HG03196 (cell line): Measurements from ENCODE around the gene PLCL1.
A peak's percentile ranks its signal among the peaks of the same experiment; 100 is the strongest.

Source experiments
- ATAC-seq: cut with Tn5 transposase; IDR thresholded peaks from one replicate; pipeline ENCODE4 v1.9.1; 2021; ENCODE audit not compliant: unreplicated experiment

Gene PLCL1

DNA sequence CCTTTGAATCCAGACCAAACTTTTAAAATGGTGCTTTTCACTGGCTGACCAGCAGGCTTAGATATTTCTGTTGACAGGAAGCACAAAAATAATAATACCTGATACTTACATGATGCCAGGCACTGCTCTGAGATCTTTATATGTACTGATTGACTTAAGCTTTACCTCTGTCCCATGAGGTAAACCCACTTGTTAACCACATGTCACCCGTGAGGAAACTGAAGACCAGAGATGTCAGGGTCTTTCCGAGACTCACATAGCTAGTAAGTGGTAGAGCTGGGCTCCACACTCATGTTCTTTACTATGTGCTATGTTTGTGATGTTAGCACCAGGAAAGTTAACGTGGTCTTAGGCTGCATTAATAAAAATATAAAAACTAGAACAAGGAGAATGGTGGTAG lies 297.7 kb downstream of the PLCL1 start:
- no peak for ATAC-seq

- ATAC-seq, result no peak
Measured at GRCh38 chr2:198102856-198103255, 298.5 kb downstream of the PLCL1 start.

- no peak for ATAC-seq
Measured at GRCh38 chr2:198106621-198107385, 302.4 kb downstream of the PLCL1 start.

GRCh38 chr2:198113316-198113715 lies 308.9 kb downstream of the PLCL1 start:
- ATAC-seq, result no peak

GRCh38 chr2:198114064-198114463 lies 309.7 kb downstream of the PLCL1 start:
- ATAC-seq, result no peak

- ATAC-seq, result no peak
Measured at GRCh38 chr2:198115201-198115600, 310.8 kb downstream of the PLCL1 start.

- ATAC-seq, result no peak
Measured at GRCh38 chr2:198116756-198117155, 312.4 kb downstream of the PLCL1 start.

DNA sequence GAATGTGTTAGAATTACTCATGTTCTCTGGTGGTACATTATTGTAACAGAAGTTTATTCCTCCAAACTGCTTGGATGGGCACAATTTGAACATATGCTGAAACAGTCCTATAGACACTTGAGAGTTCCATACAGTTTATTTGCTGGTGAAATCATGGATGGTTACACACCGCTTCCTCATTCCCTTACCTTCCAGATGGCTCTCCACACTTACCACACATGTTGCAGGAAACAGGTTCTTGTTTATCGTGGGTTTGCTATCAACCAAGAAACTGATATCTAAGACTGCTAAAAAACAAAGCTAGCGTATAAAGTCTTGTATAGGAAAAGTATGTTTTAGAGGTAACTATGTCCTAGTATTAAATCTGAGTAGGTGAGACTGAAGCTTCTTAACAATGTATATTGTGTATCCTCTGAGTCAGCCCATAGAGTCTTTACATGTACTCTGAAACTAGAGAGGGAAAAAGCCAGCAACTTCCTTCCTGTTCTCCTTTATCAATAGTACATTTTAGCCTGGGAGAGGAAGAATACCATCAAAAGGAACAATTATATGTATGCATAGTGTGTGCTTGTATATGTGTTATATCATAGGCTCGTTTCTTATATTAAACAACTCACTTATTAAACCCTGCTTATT lies 313.1 kb downstream of the PLCL1 start:
- ATAC-seq, result no peak

GRCh38 chr2:198127627-198128026 lies 323.2 kb downstream of the PLCL1 start:
- peak; percentile 77 for ATAC-seq

DNA sequence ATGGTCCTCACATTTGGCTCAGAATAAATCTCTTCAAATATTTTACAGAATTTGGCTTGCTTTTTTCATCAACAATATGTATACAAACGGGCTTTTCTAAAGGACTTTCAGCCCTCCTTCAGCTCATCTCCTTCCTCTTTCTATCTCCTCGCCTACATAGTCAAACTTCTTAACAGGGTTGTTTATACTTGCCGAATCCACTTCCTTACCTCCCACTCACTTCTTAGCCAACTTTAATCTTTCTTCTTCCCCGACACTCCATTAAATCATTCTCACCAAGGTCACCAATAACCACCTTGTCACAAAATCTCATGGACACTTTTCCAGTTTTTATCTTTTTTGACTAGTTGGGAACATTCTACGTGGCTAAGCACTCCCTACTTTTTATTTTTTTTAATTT lies 325.2 kb downstream of the PLCL1 start:
- ATAC-seq, result no peak

GRCh38 chr2:198134293-198134955 lies 330.0 kb downstream of the PLCL1 start:
- no peak for ATAC-seq

DNA sequence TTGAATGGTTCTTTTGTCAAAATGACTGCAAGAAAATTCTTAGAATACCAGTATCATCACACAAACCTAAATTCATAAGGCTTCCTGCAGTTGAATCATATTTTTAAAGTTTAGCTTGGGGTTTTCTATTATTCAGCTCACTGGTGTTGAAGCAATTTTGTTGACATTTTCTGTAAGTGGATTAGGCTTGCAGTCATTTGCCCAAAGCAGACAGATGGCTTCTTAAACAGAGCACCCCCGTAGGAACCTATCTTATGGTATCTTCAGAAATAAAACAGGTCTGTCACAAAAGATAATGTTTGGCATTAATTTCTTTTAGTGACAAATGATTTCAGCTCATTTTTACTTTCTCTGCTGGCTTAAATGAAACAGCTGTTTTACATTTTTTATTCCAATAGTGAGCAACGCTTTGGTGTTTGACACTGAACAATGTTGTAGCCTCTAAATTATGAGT lies 331.1 kb downstream of the PLCL1 start:
- ATAC-seq, result no peak

DNA sequence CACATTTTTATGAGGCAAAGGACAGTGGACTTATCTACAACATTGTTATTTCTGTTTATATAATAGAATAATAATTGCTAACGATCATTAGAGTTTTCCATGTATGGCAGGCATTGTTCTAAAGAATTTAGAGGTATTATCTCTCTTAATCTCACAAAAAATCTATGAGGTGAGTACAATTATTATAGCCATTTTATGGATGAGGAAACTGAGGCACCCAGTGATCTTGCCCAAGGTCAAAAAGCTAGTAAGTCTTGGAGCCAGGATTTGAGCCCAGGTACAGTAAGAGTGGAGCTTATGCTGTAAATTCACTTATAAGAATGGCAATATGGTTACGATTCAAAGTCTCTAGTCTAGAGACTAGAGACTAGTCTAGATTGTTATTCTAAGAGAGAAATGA lies 331.7 kb downstream of the PLCL1 start:
- no peak for ATAC-seq

DNA sequence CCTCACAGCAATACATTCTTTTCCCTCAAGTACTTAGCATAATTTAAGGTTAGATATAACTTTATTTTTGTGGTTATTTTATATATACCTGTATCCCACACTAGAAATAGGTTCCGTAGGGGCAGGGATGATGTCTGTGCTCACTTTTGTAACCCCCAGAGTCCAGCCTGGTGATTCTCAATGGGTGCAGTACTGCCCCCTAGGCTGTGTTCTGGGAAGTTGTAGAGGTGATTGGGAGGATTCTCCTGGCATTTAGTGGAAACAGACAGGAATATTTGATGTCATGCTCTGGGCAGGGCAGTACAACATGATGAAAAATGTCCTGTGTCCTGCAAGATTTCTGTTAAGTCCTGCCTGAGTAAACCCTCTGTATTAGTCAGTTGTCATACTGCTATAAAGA lies 333.3 kb downstream of the PLCL1 start:
- no peak for ATAC-seq

DNA sequence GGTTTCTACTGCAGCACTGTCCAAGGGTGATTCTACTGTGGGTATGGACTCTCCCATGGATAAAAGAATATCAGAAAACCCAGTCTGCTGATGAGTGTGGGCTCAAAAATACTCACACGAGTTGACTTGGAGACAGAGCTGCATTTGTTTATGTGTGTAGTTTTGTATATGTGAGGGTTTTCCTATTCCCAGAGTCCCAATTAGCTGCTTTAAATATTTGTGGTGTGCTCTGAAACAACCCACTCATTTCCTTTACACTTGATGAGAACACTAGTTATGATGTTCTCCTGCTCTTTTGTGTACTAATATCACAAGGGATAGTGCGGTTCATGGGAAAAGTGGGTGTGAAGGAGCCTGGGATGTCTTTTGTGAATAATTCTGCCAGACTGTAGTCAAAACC lies 337.3 kb downstream of the PLCL1 start:
- ATAC-seq, result no peak

GRCh38 chr2:198143156-198143555 lies 338.8 kb downstream of the PLCL1 start:
- no peak for ATAC-seq

DNA sequence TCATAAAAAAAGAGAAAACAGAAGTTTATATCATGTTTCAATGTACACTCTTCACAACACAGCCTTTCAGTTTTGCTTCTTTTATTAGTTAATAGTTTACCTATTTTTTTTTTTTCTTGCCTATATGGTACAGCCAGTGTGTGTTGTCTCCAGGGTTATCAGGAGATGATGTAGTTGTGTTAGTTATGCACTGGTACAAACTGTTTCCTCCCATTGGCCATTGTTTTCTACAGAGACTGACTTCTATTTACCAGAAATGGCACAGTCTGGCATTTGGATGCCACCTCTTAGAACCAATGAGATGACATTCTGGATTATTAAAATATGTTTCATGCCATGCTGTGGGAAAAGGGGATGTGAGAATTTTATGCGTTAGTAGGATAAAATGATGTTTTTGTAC lies 339.4 kb downstream of the PLCL1 start:
- no peak for ATAC-seq

- ATAC-seq, result no peak
Measured at GRCh38 chr2:198144660-198145059, 340.3 kb downstream of the PLCL1 start.

GRCh38 chr2:198146346-198146940 lies 342.1 kb downstream of the PLCL1 start:
- no peak for ATAC-seq

DNA sequence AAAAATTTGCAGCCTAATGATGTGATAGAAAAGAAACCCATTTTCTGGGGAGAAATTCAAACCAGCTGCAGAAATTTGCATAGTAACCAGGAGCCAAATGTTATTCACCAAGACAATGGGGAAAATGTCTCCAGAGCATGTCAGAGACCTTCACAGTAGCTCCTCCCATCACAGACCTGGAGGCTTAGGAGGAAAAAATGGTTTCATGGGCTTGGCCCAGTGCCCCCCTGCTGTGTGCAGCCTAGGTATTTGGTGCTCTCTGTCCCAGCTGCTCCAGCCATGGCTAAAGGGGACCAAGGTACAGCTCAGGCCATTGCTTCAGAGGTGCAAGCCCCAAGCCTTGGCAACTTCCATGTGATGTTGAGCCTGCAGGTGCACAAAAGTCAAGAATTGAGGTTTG lies 352.9 kb downstream of the PLCL1 start:
- ATAC-seq, result no peak

- ATAC-seq, result no peak
Measured at GRCh38 chr2:198161151-198161550, 356.8 kb downstream of the PLCL1 start.

GRCh38 chr2:198162276-198162675 lies 357.9 kb downstream of the PLCL1 start:
- no peak for ATAC-seq
